Hepatic stellate cell (primary cell): ENCODE data around the gene PLK4.
"Not testable (repeated sequence)": the region's sequence is repeated elsewhere in the genome, so short reads cannot be mapped to it uniquely, and the experiment has no call there.

Experiments
- DNase-seq: peaks from one replicate; pipeline ENCODE4 v3.0.0; 2011; ENCODE audit warnings: low spot score

PLK4 gene

DNA sequence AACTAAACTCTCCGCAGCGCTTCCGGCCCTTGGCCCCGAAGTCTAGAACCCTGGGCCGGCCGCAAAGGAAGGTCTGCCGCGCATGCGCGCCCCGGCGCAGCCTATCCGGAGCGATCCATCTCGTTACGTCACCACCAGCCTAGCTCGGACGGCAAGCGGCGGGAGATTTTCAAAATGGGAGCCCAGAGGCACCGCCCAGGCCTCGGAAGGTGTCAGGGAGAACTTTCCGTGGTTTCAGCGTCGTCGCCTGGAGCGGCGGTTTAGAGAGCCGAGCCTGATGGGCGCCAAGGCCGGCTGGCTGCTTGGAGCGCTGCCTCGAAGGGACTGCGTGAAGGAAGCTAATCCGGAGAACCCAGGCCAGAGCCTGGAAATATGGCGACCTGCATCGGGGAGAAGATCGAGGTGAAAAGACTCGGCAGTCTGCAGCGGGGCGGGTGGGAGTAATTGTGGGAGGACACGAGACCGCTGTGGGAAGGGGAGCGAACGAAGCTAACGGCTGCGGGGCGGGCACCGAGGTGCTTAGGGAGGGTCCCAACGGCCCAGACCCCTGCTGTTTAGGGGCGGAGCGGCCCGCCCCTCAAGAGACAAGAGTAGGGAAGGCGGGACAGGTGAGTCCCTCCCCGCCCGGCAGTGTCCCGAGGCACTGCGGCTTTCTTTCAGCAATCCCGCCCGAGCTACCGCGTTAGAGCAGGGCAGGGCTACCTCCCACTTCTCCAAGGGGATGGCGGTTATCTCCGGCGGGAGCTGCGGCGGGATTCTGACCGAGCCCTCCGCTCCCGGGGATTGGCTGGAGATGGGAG is at the start of gene PLK4:
Gene PLK4 (plus strand): TSS at position 131 of the 800 bp plus-strand sequence. CDS start 242 bp downstream, at position 373.
- peak; percentile 98 for DNase-seq

- no peak for DNase-seq
Measured at GRCh38 chr4:127832585-127832984, 48.1 kb upstream of the PLK4 start.

GRCh38 chr4:127843704-127844600 is 36.7 kb upstream of the PLK4 start:
- DNase-seq, result no peak

DNA sequence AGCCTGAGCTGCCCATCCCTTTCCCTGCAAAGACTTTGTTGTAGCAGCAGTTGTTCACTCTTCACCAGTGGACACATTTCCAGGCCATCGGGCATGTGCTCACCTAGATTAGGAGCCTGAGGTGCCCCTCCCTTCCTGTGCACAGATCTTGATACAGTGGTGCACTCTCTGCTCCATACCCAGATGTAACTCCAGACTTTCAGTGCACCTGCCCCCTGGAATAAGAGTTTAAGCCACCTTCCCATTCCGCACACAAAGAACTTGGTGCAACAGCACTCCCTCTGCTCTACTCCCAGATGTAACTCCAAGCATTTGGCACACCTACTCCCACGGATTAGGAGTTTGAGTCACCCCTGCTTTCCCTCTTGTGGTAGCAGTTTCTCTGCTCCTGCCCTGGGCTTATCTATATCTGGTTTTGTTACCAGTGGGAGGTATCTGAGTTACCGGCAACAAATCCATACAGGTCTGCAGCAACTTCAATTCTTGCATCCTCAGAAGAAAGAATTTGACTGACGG is 36.0 kb upstream of the PLK4 start:
- DNase-seq, result no peak

DNA sequence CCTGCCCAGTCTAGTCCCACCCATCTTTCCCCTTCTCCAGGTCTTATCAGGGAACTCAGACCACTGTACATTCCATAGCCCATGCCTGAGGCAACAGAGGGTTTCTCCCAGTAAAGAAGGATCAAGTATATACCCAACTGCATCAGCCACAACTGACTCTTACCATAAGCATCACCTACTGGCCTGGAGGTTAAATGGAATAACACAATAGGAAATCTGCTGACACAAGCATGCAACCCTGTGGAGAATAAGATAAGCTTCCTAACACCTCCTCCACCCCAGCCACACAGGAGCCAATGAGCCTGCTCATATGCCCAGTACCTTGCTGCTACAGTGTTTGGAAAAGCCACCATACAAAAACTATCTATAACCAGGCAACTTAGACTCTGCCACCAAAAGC is 34.6 kb upstream of the PLK4 start:
- DNase-seq, result no peak

DNA sequence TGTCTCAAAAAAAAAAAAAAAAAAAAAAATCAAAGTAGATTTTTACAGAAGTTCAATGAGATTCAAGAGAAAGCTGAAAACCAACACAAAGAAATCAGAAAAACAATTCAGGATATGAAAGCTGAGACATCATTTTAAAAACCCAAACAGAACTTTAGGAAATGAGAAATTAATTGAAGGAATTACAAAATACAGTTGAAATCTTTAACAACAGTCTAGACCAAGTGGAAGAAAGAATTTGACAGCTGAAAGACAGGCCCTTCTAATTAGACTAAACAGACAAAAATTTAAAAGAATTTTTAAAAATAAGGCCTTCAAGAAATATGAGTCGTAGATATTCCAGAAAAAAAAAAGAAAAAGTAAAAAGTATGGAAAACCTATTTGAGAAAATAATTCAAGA is 33.9 kb upstream of the PLK4 start:
- DNase-seq, result no peak

DNA sequence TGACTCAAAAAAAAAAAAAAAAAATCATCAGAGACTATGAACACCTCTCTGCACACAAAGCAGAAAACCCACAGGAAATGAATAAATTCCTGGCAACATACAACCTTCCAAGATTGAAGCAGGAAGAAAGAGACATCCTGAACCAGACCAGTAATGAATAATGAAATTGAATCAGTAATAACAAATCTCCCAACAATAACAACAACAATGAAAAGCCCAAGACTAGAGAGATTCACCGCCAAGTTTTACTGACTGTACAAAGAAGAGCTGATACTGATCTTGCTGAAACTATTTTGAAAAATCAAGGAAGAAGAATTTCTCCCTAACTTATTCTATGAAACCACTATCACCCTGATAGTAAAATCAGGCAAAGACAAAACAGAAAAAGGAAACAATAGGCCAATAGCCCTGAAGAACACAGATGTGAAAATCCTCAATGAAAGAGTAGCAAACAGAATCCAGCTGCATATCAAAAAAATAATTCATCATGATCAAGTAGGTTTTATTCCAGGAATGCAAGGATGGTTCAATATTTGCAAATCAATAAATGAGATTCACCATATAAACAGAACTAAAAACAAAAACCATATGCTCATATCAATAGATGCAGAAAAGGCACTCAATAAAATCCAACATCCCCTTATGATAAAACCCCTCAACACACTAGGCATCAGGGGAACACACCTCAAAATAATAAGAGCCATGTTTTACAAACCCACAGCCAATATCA is 31.0 kb upstream of the PLK4 start:
- no peak for DNase-seq

- no peak for DNase-seq
Measured at GRCh38 chr4:127852661-127853060, 28.0 kb upstream of the PLK4 start.

DNA sequence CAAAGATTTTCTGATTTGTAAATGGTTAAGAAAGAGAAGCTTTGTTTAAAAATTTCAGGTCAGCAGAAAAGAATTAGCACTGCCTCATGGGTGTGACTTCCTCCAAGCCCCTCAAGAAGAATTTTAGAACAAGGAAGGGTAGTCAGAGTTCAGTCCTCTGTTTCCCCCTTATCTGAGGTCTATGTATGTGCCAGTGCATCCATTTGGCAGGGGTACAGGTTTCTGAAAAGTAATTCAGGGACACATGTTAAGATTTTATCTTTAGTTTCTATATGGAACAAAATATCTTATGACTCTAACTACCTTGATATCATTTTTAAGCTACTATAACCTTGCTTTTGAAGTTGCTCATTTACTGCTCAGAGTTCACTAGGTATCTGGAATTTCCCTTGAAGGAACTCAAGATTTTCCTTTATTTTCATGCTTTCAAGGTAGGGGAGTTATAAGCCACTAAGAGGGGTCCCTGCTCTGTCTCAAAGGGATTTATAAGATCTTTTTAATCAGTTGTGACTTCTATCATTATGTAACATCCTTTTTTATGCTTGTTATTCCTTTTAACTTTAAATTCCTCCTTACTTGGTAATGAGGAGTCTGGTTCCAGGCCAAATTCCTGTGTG is 24.4 kb upstream of the PLK4 start:
- no peak for DNase-seq

DNA sequence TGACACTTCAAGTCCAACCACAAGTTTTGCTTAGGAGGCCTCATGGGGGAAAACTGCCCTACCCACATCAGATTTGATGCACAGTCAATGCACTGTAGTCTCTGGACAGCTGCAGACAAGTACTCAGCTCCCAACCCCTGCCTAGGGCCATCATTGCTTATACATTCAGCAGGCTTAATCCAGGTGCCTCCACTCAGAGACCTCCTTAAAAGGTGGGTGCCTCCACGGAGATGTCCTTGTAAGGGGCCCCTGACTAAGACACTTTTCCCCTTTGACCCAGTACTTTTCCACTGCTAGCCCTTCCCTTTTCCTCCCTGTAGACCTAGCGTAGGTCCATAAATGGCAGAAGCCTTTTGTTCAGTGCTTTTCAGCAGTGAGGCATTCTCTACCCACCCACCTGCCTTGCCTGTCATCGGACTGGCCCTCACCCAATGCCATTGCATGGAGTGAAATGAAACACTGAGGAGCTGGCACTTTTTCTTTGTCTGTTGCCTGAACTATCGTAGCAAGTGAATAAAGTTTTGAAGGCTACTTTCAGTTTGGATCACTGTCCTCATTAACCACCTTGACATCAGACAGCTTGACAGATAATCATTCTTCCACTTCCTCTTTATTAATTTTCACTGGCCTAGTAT is 23.8 kb upstream of the PLK4 start:
- peak; percentile 45 for DNase-seq

DNA sequence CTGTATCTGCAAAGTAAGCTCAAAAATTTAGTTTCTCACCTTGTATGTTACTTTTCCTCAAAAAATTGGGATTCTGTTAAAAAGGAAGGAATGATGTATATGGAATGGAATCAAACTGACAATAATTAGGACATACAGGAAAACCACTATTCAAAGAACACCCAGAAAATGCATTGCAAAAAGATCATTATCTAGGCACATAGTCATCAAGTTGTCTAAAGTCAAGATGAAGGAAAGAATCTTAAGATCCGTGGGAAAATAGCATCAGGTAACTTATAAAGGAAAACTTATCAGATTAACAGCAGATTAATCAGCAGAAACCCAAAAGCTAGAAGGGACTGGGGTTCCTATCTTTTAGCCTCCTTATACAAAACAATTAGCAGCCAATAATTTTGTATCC is 23.1 kb upstream of the PLK4 start:
- DNase-seq, result no peak

GRCh38 chr4:127868196-127868595 is 12.5 kb upstream of the PLK4 start:
- DNase-seq, result no peak

GRCh38 chr4:127870281-127870680 is 10.4 kb upstream of the PLK4 start:
- no peak for DNase-seq

GRCh38 chr4:127870688-127871087 is 10.0 kb upstream of the PLK4 start:
- DNase-seq, result peak; percentile 37

DNA sequence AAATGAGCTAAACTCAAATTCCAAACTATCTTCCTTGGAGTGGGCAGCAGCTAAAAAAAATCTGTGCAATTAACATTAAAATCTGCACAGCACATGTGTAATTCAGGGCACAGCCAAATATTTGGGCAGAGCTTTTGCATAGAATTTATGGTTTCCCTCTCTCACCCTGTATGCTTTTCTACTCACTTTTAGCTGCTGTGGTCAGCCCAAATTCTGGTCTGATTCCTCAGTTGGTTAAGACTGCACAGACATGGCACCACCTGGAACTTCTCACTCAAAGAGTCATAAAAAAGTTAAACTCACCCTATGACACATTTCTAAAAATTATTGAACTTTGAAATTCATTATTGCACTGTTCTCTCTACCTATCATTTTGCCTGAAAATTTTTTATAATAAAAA is 4.9 kb upstream of the PLK4 start:
- no peak for DNase-seq

- DNase-seq, result no peak
Measured at GRCh38 chr4:127881563-127881864, 821 bp downstream of the PLK4 start.

GRCh38 chr4:127888559-127888958 is 7.9 kb downstream of the PLK4 start:
- DNase-seq, result no peak

- DNase-seq, result no peak
Measured at GRCh38 chr4:127889903-127890302, 9.2 kb downstream of the PLK4 start.

- no peak for DNase-seq
Measured at GRCh38 chr4:127896069-127896468, 15.4 kb downstream of the PLK4 start.

DNA sequence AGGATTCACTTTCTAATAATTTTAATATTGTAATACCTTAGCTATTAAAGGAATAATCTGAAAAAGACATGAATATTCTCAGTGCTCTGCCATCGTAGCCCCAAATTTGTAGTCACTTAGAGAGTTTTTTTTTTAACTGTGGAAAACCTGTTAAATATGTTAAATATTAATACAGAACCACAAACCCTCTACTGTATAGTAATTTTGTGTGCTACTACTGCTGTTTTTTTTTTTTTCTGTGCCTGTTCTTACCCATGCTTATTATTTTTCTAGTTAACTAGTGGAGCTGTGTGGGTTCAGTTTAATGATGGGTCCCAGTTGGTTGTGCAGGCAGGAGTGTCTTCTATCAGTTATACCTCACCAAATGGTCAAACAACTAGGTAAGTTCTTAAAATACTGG is 15.8 kb downstream of the PLK4 start:
- DNase-seq, result no peak

DNA sequence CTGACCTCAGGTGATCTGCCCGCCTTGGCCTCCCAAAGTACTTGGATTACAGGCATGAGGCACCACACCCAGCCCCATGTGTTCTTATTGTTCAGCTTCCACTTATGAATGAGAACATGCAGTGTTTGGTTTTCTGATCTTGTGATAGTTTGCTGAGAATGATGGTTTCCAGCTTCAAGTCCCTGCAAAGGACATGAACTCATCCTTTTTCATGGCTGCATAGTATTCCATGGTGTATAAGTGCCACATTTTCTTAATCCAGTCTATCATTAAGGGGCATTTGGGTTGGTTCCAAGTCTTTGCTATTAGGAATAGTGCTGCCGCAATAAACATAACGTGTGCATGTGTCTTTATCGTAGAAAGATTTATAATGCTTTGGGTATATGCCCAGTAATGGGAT is 19.0 kb downstream of the PLK4 start:
- DNase-seq, result not testable (repeated sequence)

DNA sequence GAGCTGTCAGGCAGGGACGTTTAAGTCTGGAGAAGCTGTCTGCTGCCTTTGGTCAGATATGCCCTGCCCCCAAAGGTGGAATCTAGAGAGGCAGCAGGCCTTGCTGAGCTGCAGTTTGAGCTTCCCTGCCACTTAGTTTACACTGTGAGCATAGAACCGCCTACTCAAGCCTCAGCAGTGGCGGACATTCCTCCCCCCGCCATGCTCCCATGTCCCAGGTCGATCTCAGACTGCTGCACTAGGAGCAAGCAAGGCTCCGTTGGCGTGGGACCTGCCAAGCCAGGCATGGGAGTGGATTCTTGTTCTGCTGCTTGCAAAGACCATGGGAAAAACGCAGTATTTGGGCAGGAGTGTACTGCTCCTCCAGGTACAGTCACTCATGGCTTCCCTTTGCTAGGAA is 24.3 kb downstream of the PLK4 start:
- no peak for DNase-seq
